Activated CD8-positive, alpha-beta memory T cell treated with anti-CD3 and anti-CD28 coated beads, Interleukin-2, amount 50 U/mL, for 4 hours (primary cell): ENCODE data around the gene GRB7.
"Not testable (repeated sequence)": the region's sequence is repeated elsewhere in the genome, so short reads cannot be mapped to it uniquely, and the experiment has no call there.

Experiments
- DNase-seq: peaks from one replicate; pipeline ENCODE4 v3.0.0-alpha.2; 2020

Gene GRB7

DNA sequence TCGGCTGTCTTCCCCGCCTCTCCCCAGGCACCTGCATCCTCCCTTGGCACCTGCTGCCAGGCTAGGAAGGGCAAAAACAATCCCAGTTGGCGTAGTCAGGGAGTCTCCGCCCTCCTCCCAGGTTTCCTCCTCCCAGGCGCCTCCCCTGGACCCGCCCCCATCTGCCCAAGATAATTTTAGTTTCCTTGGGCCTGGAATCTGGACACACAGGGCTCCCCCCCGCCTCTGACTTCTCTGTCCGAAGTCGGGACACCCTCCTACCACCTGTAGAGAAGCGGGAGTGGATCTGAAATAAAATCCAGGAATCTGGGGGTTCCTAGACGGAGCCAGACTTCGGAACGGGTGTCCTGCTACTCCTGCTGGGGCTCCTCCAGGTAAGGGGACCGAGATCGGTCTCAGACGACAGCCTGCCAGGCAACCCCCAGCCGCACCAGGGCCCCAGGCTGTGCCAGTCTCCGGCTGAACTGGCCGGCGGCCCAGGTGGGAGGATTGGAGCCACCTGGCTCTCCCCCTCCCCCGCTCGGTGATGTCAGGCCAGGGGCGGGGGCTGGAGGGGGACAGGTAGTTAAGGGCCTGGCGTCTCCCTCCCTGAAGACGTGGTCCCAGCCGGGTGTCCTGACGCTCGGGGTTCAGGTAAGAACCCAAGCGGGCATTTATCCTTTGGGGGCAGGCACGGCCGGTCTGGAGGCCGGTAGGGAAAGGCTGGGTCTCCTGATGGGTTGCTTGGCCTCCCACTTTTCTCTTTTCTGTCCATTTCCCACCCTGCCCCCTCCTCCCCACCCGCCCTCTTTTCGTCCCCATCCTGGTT is at the start of gene GRB7:
TSS of gene GRB7 (plus strand) at position 179 of the 808 bp plus-strand sequence. CDS start 4,364 bp downstream, outside the sequence.
- DNase-seq: no peak

- DNase-seq: no peak
Observed at GRCh38 chr17:39688475-39688835, 49.3 kb upstream of the GRB7 start.

- no peak for DNase-seq
Observed at GRCh38 chr17:39688945-39689344, 48.8 kb upstream of the GRB7 start.

- no peak for DNase-seq
Observed at GRCh38 chr17:39694593-39694992, 43.1 kb upstream of the GRB7 start.

- DNase-seq: no peak
Observed at GRCh38 chr17:39695089-39695474, 42.7 kb upstream of the GRB7 start.

- DNase-seq: no peak
Observed at GRCh38 chr17:39696731-39697130, 41.0 kb upstream of the GRB7 start.

- no peak for DNase-seq
Observed at GRCh38 chr17:39697961-39698360, 39.8 kb upstream of the GRB7 start.

DNA sequence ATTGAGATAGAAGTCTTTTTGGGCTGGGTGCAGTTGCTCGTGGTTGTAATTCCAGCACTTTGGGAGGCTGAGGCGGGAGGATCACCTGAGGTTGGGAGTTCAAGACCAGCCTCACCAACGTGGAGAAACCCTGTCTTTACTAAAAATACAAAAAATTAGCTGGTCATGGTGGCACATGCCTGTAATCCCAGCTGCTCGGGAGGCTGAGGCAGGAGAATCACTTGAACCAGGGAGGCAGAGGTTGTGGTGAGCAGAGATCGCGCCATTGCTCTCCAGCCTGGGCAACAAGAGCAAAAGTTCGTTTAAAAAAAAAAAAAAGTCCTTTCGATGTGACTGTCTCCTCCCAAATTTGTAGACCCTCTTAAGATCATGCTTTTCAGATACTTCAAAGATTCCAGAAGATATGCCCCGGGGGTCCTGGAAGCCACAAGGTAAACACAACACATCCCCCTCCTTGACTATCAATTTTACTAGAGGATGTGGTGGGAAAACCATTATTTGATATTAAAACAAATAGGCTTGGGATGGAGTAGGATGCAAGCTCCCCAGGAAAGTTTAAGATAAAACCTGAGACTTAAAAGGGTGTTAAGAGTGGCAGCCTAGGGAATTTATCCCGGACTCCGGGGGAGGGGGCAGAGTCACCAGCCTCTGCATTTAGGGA is 38.5 kb upstream of the GRB7 start:
- not testable (repeated sequence) for DNase-seq

GRCh38 chr17:39699818-39700147 is 38.0 kb upstream of the GRB7 start, which contains the start of gene ERBB2:
ERBB2 (plus strand) TSS chr17:39700064; CDS start chr17:39700239, 175 bp downstream.
- DNase-seq: no peak

DNA sequence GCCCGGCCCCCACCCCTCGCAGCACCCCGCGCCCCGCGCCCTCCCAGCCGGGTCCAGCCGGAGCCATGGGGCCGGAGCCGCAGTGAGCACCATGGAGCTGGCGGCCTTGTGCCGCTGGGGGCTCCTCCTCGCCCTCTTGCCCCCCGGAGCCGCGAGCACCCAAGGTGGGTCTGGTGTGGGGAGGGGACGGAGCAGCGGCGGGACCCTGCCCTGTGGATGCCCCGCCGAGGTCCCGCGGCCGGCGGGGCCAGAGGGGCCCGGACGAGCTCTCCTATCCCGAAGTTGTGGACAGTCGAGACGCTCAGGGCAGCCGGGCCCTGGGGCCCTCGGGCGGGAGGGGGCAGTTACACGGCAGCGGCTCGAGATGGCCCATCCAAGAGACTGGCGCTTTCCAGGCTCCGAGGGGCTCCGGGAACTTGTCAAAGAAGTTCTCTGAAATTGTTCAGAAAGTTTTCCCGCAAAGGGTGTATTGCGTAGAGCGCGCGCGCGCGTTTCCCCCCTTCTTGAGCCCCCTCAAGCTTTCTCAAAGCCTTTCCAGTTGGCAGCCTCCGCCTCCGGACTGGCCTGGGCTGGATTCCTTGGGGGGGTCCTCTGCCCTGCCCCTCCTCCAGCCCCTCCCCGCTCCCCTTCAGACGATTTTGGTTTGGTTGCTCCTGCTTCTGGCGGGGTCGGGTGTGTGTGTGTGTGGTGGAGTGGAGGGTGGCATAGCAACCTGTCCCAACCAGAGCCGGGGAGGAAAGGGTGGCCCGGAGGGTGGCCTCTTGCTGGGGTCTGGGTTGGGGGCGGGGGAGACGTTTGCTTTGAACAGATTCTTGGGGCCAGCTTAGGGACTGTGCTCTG is 37.4 kb upstream of the GRB7 start:
- DNase-seq: no peak

GRCh38 chr17:39701012-39701783 is 36.5 kb upstream of the GRB7 start:
- DNase-seq: no peak

- no peak for DNase-seq
Observed at GRCh38 chr17:39701784-39702422, 35.8 kb upstream of the GRB7 start.

DNA sequence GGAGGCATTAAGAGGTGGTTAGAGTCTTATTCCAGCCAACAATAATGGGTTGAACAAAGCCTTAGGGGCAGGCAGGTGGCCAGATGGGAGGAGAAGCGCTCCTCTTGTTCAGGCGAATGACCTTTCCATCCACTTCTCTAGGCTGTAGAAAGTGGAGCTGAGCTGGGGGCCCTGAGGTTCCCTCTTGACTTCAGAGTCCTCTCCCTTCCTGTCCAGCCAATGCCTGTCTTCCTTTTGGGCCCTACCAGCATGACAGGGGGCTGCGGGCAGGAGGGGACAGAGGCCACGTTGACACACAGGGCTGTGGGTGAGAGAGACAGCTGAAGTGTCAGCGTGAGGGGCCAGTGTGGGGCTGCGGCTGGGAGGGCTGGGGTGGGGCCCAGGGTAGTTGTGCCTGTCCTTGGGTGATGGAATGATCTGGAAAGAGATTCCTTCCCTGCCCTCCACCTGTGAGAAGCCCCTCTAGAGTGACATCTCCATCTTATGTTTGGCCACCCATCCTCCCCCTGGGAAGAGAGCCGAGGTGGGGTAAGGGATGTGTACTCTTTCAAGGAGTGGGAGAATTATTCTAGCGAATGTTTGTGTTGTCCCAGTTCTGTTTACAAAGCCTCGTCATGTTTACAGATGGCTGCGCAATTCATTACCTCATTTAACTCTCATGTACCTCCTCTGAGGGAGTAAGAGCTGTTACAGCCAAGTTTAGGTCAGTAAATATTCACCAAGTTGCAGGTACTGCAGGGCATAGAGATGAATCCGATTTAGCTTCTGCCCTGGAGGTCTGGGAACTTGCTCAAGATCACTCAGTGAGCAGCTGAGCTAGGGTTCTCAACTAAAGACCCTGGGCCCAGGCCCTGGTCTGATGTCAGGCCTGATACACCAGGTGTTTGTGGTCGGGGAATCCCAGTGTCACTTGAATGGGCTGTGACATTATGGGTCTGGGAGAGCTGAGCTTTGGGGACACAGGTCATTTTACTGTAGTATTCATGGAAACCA is 34.5 kb upstream of the GRB7 start:
- DNase-seq: no peak

DNA sequence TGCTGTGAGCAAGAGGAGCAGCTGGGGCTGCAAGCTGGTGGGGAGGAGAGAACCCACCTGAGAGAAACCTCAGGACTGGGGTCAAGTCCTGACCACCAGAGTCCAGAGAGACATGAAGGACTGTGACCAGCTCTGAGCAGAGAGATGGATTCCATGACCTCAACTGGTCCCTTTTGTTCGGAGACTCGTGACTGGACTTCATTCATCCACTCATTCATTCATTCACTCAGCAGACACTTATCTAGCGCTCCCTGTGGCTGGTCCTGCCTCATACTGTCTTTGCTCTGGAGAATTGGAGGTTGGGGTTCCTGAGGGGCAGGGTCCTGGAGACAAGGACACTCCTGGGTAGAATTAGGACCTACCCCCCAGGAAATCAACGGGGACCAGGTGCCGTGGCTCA is 33.8 kb upstream of the GRB7 start:
- no peak for DNase-seq

GRCh38 chr17:39704821-39705551 is 32.8 kb upstream of the GRB7 start:
- no peak for DNase-seq

DNA sequence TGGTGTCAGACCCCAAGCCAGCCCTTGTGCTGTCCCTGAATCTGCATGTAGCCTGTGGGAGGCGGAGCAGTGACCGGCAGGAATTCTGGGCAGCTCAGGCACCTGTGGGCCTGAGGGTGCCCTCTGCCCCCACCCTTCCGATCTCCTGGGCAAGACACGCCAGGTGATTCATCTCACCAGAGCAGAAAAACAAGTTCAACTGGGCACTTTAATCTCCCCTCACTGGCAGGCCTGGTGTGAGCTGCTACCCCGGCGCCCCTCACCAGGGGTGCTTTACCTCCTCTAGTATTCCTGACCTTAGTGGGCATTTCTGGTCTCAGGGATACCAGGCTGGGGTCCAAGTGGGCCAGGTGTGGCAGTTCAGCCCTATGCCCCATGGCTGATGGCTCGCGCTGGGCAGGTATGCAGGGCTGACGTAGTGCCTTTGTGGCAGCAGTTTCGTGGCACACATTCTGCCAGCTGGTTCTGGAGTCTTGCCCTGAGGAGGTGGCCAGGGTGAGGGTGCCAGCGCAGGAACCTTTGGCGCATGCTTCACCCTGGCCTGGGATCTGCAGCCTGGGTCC is 31.9 kb upstream of the GRB7 start:
- DNase-seq: no peak

- DNase-seq: no peak
Observed at GRCh38 chr17:39706383-39706782, 31.4 kb upstream of the GRB7 start.

DNA sequence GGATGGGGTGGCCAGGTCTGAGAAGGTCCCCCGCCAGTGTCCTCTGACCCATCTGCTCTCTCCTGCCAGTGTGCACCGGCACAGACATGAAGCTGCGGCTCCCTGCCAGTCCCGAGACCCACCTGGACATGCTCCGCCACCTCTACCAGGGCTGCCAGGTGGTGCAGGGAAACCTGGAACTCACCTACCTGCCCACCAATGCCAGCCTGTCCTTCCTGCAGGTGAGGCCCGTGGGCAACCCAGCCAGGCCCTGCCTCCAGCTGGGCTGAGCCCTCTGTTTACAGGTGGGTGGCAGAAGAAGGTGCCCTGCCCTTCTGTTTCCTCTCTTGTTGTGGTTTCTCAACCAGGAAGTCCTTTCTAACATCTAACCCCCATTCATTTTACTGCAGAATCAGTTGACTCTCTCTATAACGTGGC is 30.8 kb upstream of the GRB7 start:
- no peak for DNase-seq

- no peak for DNase-seq
Observed at GRCh38 chr17:39709319-39709997, 28.3 kb upstream of the GRB7 start.
